Fibroblast of pulmonary artery (primary cell): Measurements from ENCODE around the gene CPB2.

Experiments used
- DNase-seq: peaks from one replicate; pipeline ENCODE4 v3.0.0-alpha.2; 2010; ENCODE audit warnings: low read depth
- H3K4me3 ChIP-seq: replicated peaks from 2 replicates; pipeline ENCODE4 v1.5.1; 2011; ENCODE audit warnings: low read depth, mild to moderate bottlenecking, control low read depth, low read length, moderate library complexity
- TF ChIP-seq, protein P1 (sequence below): IDR thresholded peaks from 2 replicates; pipeline ENCODE4 v1.5.1; 2011; ENCODE audit warnings: mild to moderate bottlenecking, control low read depth, low read length, inconsistent platforms; ENCODE audit errors: missing control alignments

The CPB2 gene

DNA sequence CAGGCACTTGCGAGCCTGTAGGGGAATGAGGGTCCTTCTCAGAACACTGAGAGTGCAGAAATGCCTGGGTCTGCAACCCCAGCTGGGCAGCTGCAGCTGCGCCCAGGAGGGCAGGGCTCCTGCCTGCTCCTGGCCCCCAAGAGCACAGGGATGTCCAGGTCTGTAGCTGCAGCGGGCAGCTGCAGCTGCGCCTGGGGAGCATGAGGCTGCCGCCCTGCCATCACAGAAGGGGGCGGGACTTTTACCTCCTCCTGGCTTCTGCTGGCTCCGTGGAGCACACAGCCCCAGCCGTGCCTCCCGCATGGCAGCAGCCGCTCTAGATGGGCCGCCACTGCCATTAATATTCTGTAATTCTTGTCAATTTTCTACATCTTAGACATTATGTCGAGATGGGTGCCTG lies 17.8 kb downstream of the CPB2 start:
- DNase-seq: no peak
- no peak overlapping the region for H3K4me3 ChIP-seq
- TF ChIP-seq, protein P1, sequence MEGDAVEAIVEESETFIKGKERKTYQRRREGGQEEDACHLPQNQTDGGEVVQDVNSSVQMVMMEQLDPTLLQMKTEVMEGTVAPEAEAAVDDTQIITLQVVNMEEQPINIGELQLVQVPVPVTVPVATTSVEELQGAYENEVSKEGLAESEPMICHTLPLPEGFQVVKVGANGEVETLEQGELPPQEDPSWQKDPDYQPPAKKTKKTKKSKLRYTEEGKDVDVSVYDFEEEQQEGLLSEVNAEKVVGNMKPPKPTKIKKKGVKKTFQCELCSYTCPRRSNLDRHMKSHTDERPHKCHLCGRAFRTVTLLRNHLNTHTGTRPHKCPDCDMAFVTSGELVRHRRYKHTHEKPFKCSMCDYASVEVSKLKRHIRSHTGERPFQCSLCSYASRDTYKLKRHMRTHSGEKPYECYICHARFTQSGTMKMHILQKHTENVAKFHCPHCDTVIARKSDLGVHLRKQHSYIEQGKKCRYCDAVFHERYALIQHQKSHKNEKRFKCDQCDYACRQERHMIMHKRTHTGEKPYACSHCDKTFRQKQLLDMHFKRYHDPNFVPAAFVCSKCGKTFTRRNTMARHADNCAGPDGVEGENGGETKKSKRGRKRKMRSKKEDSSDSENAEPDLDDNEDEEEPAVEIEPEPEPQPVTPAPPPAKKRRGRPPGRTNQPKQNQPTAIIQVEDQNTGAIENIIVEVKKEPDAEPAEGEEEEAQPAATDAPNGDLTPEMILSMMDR: no peak

DNA sequence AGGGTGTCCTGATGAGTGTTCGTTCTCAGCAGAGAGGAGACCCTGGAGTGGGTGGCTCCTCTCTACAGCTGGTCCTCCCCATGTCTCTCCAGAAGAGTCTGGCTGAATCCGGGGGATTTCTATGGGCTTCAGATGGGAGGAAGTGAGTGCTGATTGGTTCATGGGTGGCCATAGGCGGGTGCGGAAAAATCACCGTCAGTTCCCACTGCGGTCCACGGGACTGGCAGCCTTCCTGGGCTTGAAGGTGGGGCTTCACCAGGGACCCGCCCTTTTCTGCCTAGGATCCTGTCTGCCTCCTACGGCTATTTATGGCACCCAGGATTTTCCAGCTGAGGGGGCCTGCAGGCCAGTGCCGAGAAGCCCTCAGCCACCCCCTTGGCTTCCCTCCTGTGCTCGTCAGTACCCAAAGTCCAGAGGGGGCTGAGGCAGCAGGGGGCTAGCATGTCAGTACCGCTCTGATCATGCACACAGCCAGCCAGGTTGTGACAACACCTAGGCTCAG lies 18.4 kb downstream of the CPB2 start:
- TF ChIP-seq, protein P1: no peak
- no peak for DNase-seq
- H3K4me3 ChIP-seq: no peak overlapping the region

DNA sequence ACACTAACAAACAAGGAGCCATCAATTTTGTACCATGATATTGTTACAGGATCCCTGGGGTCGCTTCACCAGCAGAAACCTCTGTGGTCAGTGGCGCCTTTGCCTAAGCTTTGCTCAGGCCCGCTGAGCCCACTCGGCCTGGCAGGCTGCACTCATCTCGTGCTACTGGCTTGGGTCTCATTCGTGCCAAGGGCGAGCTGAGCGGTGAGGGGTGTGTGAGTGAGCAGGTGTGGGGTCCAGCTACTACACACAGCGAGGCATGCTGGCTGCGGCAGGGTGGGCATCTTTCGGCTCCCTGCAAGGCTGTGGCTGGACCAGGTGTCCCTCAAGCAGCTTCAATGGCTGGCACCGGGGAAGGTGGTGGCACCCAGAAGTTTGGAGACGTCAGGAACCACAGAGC lies 19.1 kb downstream of the CPB2 start:
- no peak for DNase-seq
- TF ChIP-seq, protein P1: no peak
- no peak overlapping the region for H3K4me3 ChIP-seq

DNA sequence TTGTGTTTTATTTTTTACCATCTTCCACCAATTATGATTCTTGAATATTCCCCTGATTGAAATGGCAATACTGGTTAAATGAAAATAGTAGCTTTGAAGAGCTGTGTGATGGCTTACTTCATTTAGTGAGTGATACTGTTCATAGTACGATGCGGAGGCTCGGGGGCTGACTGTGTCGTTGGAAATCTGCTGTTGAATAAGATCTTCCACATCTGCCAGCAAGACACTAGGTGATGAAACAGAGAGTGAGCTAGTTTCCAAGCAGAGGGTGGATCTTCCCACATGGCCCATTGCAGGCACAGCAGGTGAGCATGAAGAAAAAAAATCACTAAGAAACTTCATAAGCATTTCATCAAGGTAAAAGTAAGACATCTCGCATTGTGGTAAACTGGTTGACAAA lies 22.5 kb downstream of the CPB2 start:
- no peak overlapping the region for H3K4me3 ChIP-seq
- TF ChIP-seq, protein P1: no peak
- DNase-seq: no peak

DNA sequence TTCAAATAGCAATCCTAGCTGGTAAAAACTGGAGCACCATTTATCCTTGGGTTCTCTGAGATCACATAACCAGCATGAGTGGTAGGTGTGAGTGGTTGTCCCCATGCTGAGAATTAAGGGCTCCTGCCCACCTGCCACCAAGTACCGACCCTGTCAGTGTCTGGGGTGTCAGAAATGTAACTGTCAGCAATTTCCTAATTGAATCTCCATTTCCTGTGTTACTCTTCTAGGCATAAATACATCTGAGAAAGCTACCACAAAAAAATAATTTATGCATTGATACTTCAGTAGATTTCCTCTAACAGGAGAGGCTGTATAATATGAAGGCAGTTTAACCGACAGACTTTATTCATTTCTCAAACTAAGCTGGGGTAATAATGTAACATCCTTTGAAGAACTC lies 25.1 kb downstream of the CPB2 start:
- no peak overlapping the region for H3K4me3 ChIP-seq
- TF ChIP-seq, protein P1: no peak
- DNase-seq: no peak

DNA sequence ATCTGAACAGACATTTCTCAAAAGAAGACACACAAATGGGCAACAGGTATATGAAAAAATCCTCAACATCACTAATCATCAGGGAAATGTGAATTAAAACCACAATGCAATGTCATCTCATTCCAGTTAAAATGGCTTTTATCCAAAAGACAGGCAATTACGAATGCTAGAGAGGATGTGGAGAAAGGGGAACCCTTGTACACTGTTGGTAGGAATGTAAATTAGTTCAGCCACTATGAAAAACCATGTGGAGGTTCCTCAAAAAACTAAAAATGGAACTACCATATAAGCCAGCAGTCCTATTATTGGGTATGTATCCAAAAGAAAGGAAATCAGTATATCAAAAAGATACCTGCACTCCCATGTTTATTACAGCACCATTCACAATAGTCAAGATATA lies 27.6 kb downstream of the CPB2 start:
- no peak for DNase-seq
- TF ChIP-seq, protein P1: no peak
- no peak overlapping the region for H3K4me3 ChIP-seq

DNA sequence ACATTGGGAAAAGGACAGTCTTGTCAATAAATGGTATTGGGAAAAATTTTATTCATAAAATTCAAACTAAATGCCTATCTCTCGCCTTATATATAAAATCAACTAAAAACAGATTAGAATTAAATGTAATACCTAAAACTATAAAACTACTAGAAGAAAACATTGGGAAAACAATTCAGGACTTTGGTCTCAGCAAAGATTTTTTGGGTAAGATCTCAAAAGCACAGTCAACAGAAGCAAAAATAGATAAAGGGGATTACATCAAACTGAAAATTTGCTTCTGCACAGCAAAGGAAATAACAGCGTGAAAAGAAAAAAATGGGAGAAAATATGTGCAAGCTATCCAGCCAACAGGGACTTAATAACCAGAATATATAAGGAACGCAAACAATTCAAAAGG lies 28.0 kb downstream of the CPB2 start:
- no peak for DNase-seq
- no peak overlapping the region for H3K4me3 ChIP-seq
- TF ChIP-seq, protein P1: no peak
